ENCODE results near the gene IFITM10.

Gene IFITM10

GRCh38 chr11:1730059-1730629 lies 20.3 kb downstream of the IFITM10 start:
- Histone ChIP-seq H3K9me3 (ENCODE audit: control insufficient read depth, low read length) (no peaks in the 10 kb centered on the region), H3K36me3 (ENCODE audit: control insufficient read depth, insufficient read depth, low read length, severe bottlenecking) (no peaks in the 10 kb centered on the region), H3K27me3 (replicated peaks; ENCODE audit: control insufficient read depth, insufficient read depth, low read length) (peaks cover 58% of the 10 kb centered on the region), H3K4me3 (ENCODE audit: low read length) (no peak overlapping the region), H3K4me1 (ENCODE audit: control insufficient read depth, insufficient read depth, low read length) (no peaks in the 10 kb centered on the region), H3K9ac (ENCODE audit: low read length) (no peak overlapping the region)
- DNase-seq (ENCODE audit: low read depth) = no peak

- H3K9me3 ChIP-seq (ENCODE audit: control insufficient read depth, low read length) = no peaks in the 10 kb centered on the region
- no peaks in the 10 kb centered on the region for H3K4me1 ChIP-seq (ENCODE audit: control insufficient read depth, insufficient read depth, low read length)
- no peak overlapping the region for H3K9ac ChIP-seq (ENCODE audit: low read length)
- H3K27me3 ChIP-seq (replicated peaks; ENCODE audit: control insufficient read depth, insufficient read depth, low read length) = peaks cover 58% of the 10 kb centered on the region
- DNase-seq (ENCODE audit: low read depth) = no peak
- H3K4me3 ChIP-seq (ENCODE audit: low read length) = no peak overlapping the region
- no peaks in the 10 kb centered on the region for H3K36me3 ChIP-seq (ENCODE audit: control insufficient read depth, insufficient read depth, low read length, severe bottlenecking)
Observed at GRCh38 chr11:1729692-1730011, 20.7 kb downstream of the IFITM10 start.

- H3K27me3 ChIP-seq (replicated peaks; ENCODE audit: control insufficient read depth, insufficient read depth, low read length) = peaks cover 58% of the 10 kb centered on the region
- no peaks in the 10 kb centered on the region for H3K4me1 ChIP-seq (ENCODE audit: control insufficient read depth, insufficient read depth, low read length)
- H3K36me3 ChIP-seq (ENCODE audit: control insufficient read depth, insufficient read depth, low read length, severe bottlenecking) = no peaks in the 10 kb centered on the region
- H3K9me3 ChIP-seq (ENCODE audit: control insufficient read depth, low read length) = no peaks in the 10 kb centered on the region
- no peak overlapping the region for H3K4me3 ChIP-seq (ENCODE audit: low read length)
- DNase-seq (ENCODE audit: low read depth) = no peak
- H3K9ac ChIP-seq (ENCODE audit: low read length) = no peak overlapping the region
Observed at GRCh38 chr11:1728931-1729691, 21.3 kb downstream of the IFITM10 start.

GRCh38 chr11:1728301-1728700 lies 22.1 kb downstream of the IFITM10 start:
- no peak overlapping the region for H3K4me3 ChIP-seq (ENCODE audit: low read length)
- no peaks in the 10 kb centered on the region for H3K36me3 ChIP-seq (ENCODE audit: control insufficient read depth, insufficient read depth, low read length, severe bottlenecking)
- no peak overlapping the region for H3K9ac ChIP-seq (ENCODE audit: low read length)
- H3K27me3 ChIP-seq (replicated peaks; ENCODE audit: control insufficient read depth, insufficient read depth, low read length) = peaks cover 63% of the 10 kb centered on the region
- no peaks in the 10 kb centered on the region for H3K4me1 ChIP-seq (ENCODE audit: control insufficient read depth, insufficient read depth, low read length)
- H3K9me3 ChIP-seq (ENCODE audit: control insufficient read depth, low read length) = no peaks in the 10 kb centered on the region
- no peak for DNase-seq (ENCODE audit: low read depth)

DNA sequence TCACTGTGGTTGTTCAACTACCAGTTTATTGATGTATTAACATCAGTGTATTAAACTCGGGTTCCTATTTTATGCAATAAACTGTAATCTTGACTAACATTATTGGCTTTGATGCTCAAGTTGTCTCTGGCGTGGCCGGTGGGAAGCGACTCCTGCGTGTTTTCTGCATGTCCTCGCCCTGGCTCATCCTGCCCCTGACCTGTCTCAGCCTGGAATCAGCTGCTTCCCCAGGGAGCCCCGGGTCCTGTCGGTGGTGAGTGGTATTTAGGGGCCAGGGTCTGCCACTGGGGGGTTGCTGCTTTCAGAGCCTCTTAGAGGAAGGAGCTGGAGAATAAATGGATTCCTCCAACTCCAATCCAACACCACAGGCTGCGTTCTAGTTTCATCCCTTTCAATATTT lies 22.5 kb downstream of the IFITM10 start:
- H3K36me3 ChIP-seq (ENCODE audit: control insufficient read depth, insufficient read depth, low read length, severe bottlenecking) = no peaks in the 10 kb centered on the region
- peaks cover 2% of the 10 kb centered on the region for H3K9me3 ChIP-seq (ENCODE audit: control insufficient read depth, low read length)
- H3K4me3 ChIP-seq (ENCODE audit: low read length) = no peak overlapping the region
- H3K27me3 ChIP-seq (replicated peaks; ENCODE audit: control insufficient read depth, insufficient read depth, low read length) = peaks cover 68% of the 10 kb centered on the region
- H3K9ac ChIP-seq (ENCODE audit: low read length) = no peak overlapping the region
- no peak for DNase-seq (ENCODE audit: low read depth)
- H3K4me1 ChIP-seq (ENCODE audit: control insufficient read depth, insufficient read depth, low read length) = no peaks in the 10 kb centered on the region

DNA sequence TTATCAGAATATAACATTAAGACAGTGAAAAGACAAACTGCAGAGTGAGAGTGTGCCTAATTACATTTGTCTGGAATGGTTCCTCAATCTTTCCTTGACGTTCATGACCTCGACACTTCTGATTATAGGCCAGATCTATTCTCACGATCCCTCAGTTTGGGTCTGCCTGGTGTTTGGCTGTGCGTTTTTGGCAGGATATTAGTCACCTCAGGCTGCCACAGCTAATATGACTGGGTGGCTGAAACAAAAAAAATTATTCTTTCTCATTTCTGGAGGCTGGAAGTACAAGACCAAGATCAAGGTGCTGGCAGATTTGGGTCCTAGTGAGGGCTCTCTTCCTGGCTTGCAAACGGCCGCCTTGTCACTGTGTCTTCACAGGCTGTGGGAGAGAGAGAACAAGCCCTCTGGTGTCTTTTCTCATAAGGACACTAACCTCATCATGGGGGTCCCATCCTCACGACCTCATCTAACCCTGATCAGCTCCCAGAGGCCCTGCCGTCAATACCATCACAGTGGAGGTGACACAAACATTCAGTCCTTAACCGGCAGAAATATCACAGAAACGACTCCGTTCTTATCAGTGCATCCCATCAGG lies 23.2 kb downstream of the IFITM10 start:
- DNase-seq (ENCODE audit: low read depth) = no peak
- Histone ChIP-seq H3K4me3 (ENCODE audit: low read length) (no peak overlapping the region), H3K9me3 (ENCODE audit: control insufficient read depth, low read length) (peaks cover 7% of the 10 kb centered on the region), H3K9ac (ENCODE audit: low read length) (no peak overlapping the region), H3K4me1 (ENCODE audit: control insufficient read depth, insufficient read depth, low read length) (no peaks in the 10 kb centered on the region), H3K36me3 (ENCODE audit: control insufficient read depth, insufficient read depth, low read length, severe bottlenecking) (no peaks in the 10 kb centered on the region), H3K27me3 (replicated peaks; ENCODE audit: control insufficient read depth, insufficient read depth, low read length) (peaks cover 74% of the 10 kb centered on the region)

DNA sequence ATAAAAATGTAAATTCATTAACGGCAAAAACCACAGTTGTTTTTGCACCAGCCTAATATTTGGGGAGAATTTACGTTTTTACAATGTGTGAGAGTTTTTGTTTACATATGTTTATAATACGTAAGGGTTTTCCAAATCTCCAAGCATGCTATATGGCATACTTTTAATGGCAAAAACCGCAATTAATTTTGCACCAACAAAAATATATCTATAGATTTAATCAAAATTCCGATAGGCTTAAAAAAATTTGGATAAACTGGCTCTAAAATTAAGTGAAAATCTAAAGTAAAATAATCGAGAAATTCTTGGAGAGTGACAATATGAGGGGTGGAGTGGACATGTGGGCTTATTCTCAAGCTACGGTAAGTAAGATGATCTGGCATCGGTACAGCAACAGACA lies 30.6 kb downstream of the IFITM10 start:
- Histone ChIP-seq H3K4me3 (ENCODE audit: low read length) (no peak overlapping the region), H3K9me3 (ENCODE audit: control insufficient read depth, low read length) (peaks cover 7% of the 10 kb centered on the region), H3K4me1 (ENCODE audit: control insufficient read depth, insufficient read depth, low read length) (no peaks in the 10 kb centered on the region), H3K27me3 (replicated peaks; ENCODE audit: control insufficient read depth, insufficient read depth, low read length) (peaks cover 37% of the 10 kb centered on the region), H3K9ac (ENCODE audit: low read length) (no peak overlapping the region), H3K36me3 (ENCODE audit: control insufficient read depth, insufficient read depth, low read length, severe bottlenecking) (no peaks in the 10 kb centered on the region)
- no peak for DNase-seq (ENCODE audit: low read depth)

- Histone ChIP-seq H3K27me3 (replicated peaks; ENCODE audit: control insufficient read depth, insufficient read depth, low read length) (peaks cover 37% of the 10 kb centered on the region), H3K4me1 (ENCODE audit: control insufficient read depth, insufficient read depth, low read length) (no peaks in the 10 kb centered on the region), H3K9me3 (ENCODE audit: control insufficient read depth, low read length) (peaks cover 7% of the 10 kb centered on the region), H3K9ac (ENCODE audit: low read length) (no peak overlapping the region), H3K36me3 (ENCODE audit: control insufficient read depth, insufficient read depth, low read length, severe bottlenecking) (no peaks in the 10 kb centered on the region), H3K4me3 (ENCODE audit: low read length) (no peak overlapping the region)
- no peak for DNase-seq (ENCODE audit: low read depth)
Observed at GRCh38 chr11:1718326-1718725, 32.1 kb downstream of the IFITM10 start.

DNA sequence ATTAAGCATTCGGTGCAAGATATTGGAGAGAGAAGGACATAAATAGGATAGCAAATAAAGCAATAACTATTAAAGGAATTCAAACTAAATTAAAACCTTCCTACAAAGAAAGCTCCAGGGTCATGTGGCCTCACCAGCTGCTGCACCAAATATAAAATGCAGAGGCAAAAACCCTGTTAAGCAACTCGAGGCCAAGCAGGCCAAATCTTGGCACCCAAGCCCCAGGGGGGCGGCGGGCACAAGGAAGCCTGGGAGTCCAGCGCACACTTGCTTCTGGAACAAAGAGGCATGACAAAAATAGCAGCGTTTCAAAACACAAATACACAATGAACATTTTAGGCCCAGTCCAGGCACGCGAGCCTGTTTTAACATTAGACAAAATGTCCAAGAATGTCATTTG lies 32.6 kb downstream of the IFITM10 start:
- Histone ChIP-seq H3K36me3 (ENCODE audit: control insufficient read depth, insufficient read depth, low read length, severe bottlenecking) (no peaks in the 10 kb centered on the region), H3K27me3 (replicated peaks; ENCODE audit: control insufficient read depth, insufficient read depth, low read length) (peaks cover 32% of the 10 kb centered on the region), H3K4me3 (ENCODE audit: low read length) (no peak overlapping the region), H3K4me1 (ENCODE audit: control insufficient read depth, insufficient read depth, low read length) (no peaks in the 10 kb centered on the region), H3K9me3 (ENCODE audit: control insufficient read depth, low read length) (peaks cover 3% of the 10 kb centered on the region), H3K9ac (ENCODE audit: low read length) (no peak overlapping the region)
- DNase-seq (ENCODE audit: low read depth) = no peak

DNA sequence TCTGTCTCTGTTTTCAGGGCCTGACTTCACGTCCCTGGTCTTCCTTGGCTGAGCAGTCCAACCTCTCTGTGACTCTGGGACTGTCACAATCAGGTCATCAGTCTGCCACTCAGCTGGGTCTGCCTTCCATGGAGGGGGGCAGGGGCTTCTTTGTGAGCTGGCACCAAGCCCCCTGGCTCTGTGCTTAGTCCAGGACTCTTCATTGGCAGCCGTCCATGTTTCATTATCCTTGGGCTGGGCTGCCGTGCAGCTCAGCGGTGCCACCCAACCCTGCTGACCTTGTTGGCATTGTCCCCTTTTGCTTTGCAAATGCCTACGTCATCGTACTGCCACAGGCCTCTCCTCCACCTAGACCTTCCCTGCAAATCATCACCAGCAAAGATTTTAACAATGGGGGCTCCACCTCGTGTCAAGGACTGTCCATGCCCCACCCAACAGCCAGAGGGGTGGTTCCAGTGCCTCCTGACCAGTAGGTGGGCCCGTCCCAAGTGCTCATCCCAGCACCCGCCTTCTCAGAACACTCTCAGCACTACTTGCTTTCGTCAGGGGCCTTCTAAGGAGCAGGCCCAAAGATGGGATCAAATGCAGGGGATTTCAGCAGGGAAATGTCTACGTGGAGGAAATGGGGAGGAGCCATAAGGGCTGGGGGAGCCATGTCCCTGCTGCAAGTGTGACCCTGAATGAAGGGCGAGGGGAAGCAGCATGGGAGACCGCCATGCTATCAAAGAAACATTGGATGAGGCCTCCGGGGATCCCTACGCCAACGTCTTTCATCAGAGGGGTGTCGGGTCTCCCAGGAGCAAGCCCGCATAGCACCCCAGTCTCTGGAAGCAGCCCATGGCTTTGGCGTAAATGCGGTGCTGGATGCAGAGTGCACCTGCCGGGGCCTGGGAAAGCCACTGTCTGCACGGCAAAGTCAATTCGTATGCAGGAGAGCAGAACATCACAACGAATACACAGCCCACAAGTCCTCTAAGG lies 35.2 kb downstream of the IFITM10 start:
- H3K4me3 ChIP-seq (ENCODE audit: low read length) = no peak overlapping the region
- no peaks in the 10 kb centered on the region for H3K36me3 ChIP-seq (ENCODE audit: control insufficient read depth, insufficient read depth, low read length, severe bottlenecking)
- no peak overlapping the region for H3K9ac ChIP-seq (ENCODE audit: low read length)
- H3K27me3 ChIP-seq (replicated peaks; ENCODE audit: control insufficient read depth, insufficient read depth, low read length) = peaks cover 30% of the 10 kb centered on the region
- H3K4me1 ChIP-seq (ENCODE audit: control insufficient read depth, insufficient read depth, low read length) = no peaks in the 10 kb centered on the region
- no peak for DNase-seq (ENCODE audit: low read depth)
- peaks cover 8% of the 10 kb centered on the region for H3K9me3 ChIP-seq (ENCODE audit: control insufficient read depth, low read length)

DNA sequence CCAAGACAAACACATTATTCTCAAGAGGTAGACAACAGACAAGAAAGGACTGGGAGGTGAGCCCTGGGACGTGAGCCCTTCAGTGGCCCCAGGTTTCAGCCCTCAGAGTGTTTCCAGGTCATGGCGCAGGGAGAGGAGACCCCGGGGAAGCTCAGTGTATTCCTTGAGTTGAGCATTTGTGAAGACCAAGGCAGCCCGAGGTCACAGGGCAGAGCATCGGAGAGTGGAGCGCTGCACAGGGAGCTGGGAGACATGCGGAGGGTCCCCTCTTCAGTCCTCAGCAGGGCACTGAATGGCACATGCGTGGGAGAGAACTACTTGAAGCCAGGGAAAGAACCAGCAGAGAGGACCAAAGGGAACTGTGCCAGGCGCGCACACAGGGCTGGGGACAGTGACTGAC lies 41.7 kb downstream of the IFITM10 start:
- Histone ChIP-seq H3K4me1 (ENCODE audit: control insufficient read depth, insufficient read depth, low read length) (peaks cover 7% of the 10 kb centered on the region), H3K4me3 (ENCODE audit: low read length) (no peak overlapping the region), H3K36me3 (ENCODE audit: control insufficient read depth, insufficient read depth, low read length, severe bottlenecking) (no peaks in the 10 kb centered on the region), H3K9ac (ENCODE audit: low read length) (no peak overlapping the region), H3K27me3 (replicated peaks; ENCODE audit: control insufficient read depth, insufficient read depth, low read length) (peaks cover 50% of the 10 kb centered on the region), H3K9me3 (ENCODE audit: control insufficient read depth, low read length) (peaks cover 8% of the 10 kb centered on the region)
- no peak for DNase-seq (ENCODE audit: low read depth)
